B cell (primary cell): ENCODE results near the gene ITGA3. TPM values are rescaled to one million over a fixed set of nuclear protein-coding genes. Genes with fewer than 3 reads are reported as not detected.
A peak's percentile ranks its signal among the peaks of the same experiment; 100 is the strongest.

Experiments
- ATAC-seq: fragments of 200-7000 bp; cut with Tn5 transposase; one replicate; pipeline ENCODE4 v1.10.0; 2021; ENCODE audit warnings: low read depth, mild to moderate bottlenecking, moderate number of reproducible peaks, moderate library complexity
- CTCF ChIA-PET: fragments of 350-600 bp; sonication (Branson Sonifier 250); formaldehyde crosslinking; loops from one replicate; lab custom pipeline; 2021; ENCODE audit warnings: antibody characterized with exemption, inconsistent platforms; lab: Charles Lee
- POLR2A ChIA-PET: fragments of 350-600 bp; sonication (Branson Sonifier 250); formaldehyde crosslinking; loops from one replicate; lab custom pipeline; 2021; ENCODE audit warnings: antibody characterized with exemption; lab: Charles Lee
- DNase-seq: peaks from one replicate; pipeline ENCODE4 v3.0.0; 2013
- H2AFZ ChIP-seq: 2 replicates; pipeline ENCODE4 v1.6.1; 2012; ENCODE audit warnings: mild to moderate bottlenecking, low read depth, low read length; ENCODE audit not compliant: insufficient read depth, poor library complexity, severe bottlenecking
- H3K27ac ChIP-seq, 2 donors: 1 replicate in 1 of 2; 2 replicates in 1 of 2; pipeline ENCODE4 v1.5.1; 2012 to 2013; ENCODE audit warnings: low read length in 2 of 2, mild to moderate bottlenecking in 2 of 2, moderate library complexity in 1 of 2
- H3K27me3 ChIP-seq, 4 experiments: fragments of 200-600 bp in 1 of 4; sonication (generic) in 1 of 4; replicated peaks in 1 of 4; 1 replicate in 2 of 4; 2 replicates in 2 of 4; pipeline versions ENCODE4 v1.6.1 to v1.7.0; 2013 to 2016; ENCODE audit warnings: low read length in 3 of 4, mild to moderate bottlenecking in 2 of 4, mixed read lengths in 1 of 4, moderate library complexity in 1 of 4; ENCODE audit not compliant: insufficient read depth in 4 of 4, control insufficient read depth in 3 of 4; ENCODE audit errors: control extremely low read depth in 1 of 4
- H3K36me3 ChIP-seq, 2 experiments: replicated peaks in 1 of 2; 1 replicate in 1 of 2; 2 replicates in 1 of 2; pipeline versions ENCODE4 v1.6.1 to v1.7.1; 2013; ENCODE audit warnings: low read length in 1 of 2; ENCODE audit not compliant: insufficient read depth in 2 of 2, control insufficient read depth in 1 of 2; ENCODE audit errors: control extremely low read depth in 1 of 2, extremely low read depth in 1 of 2
- H3K4me1 ChIP-seq, 2 donors: fragments of 200-600 bp in 1 of 2; sonication (generic) in 1 of 2; 1 replicate in 1 of 2; 2 replicates in 1 of 2; pipeline versions ENCODE4 v1.5.1 to v1.6.1; 2013 to 2017; ENCODE audit warnings: low read length in 2 of 2; ENCODE audit not compliant: control insufficient read depth in 2 of 2, insufficient read depth in 2 of 2
- H3K4me2 ChIP-seq: replicated peaks from 2 replicates; pipeline ENCODE3; 2012; ENCODE audit warnings: mild to moderate bottlenecking, low read depth, low read length; ENCODE audit not compliant: poor library complexity, severe bottlenecking
- H3K4me3 ChIP-seq, 5 experiments: fragments of 200-600 bp in 1 of 5; sonication (generic) in 1 of 5; 1 replicate in 3 of 5; 2 replicates in 2 of 5; pipeline versions ENCODE4 v1.5.1 to v1.7.0; 2011 to 2016; ENCODE audit warnings: low read length in 4 of 5, mild to moderate bottlenecking in 4 of 5, low read depth in 2 of 5, control low read depth in 1 of 5, moderate library complexity in 1 of 5; ENCODE audit not compliant: insufficient read depth in 1 of 5; ENCODE audit errors: control extremely low read depth in 1 of 5, extremely low read depth in 1 of 5
- H3K79me2 ChIP-seq: fragments of 200-600 bp; sonication (generic); one replicate; pipeline ENCODE4 v1.6.0; 2016; ENCODE audit warnings: low read length; ENCODE audit not compliant: control insufficient read depth, insufficient read depth
- H3K9ac ChIP-seq: fragments of 200-600 bp; sonication (generic); 2 replicates; pipeline ENCODE4 v1.6.1; 2017; ENCODE audit warnings: mild to moderate bottlenecking, low read length, moderate library complexity
- H3K9me3 ChIP-seq, 3 donors: one replicate each; pipeline versions ENCODE4 v1.6.1 to v1.7.1; 2013; ENCODE audit warnings: low read length in 2 of 3; ENCODE audit not compliant: control insufficient read depth in 2 of 3, insufficient read depth in 1 of 3; ENCODE audit errors: control extremely low read depth in 1 of 3
- H4K20me1 ChIP-seq: 2 replicates; pipeline ENCODE4 v1.6.0; 2012; ENCODE audit warnings: mild to moderate bottlenecking, low read length; ENCODE audit not compliant: insufficient read depth, control insufficient read depth, poor library complexity, severe bottlenecking
- H3K27ac Mint-ChIP-seq: one replicate; pipeline ENCODE4 v1.8.0; 2021; ENCODE audit warnings: mixed read lengths
- H3K27me3 Mint-ChIP-seq: one replicate; pipeline ENCODE4 v1.8.0; 2021; ENCODE audit warnings: mixed read lengths
- H3K4me1 Mint-ChIP-seq: one replicate; pipeline ENCODE4 v1.8.0; 2021; ENCODE audit warnings: mixed read lengths
- H3K4me3 Mint-ChIP-seq: one replicate; pipeline ENCODE4 v1.8.0; 2021; ENCODE audit warnings: mixed read lengths
- H3K9me3 Mint-ChIP-seq: one replicate; pipeline ENCODE4 v1.8.0; 2022; ENCODE audit warnings: mixed read lengths; ENCODE audit not compliant: insufficient read depth
- EZH2 ChIP-seq: IDR thresholded peaks from 2 replicates; pipeline ENCODE4 v1.6.1; 2012; ENCODE audit warnings: borderline replicate concordance, low read depth, mild to moderate bottlenecking, moderate library complexity, low read length; ENCODE audit not compliant: insufficient read depth, poor library complexity, severe bottlenecking
- WGBS: methylation state at CpG from one replicate; pipeline ENCODE4 v1.1.5; 2013; ENCODE audit warnings: missing lambda C conversion rate; ENCODE audit not compliant: insufficient coverage; 5-methylcytosine and 5-hydroxymethylcytosine counted together
- intact Hi-C: fragments of 100-400 bp; cut with micrococcal nuclease; formaldehyde crosslinking; loops from one replicate; pipeline ENCODE4 v1.10.0; 2022
- polyA plus RNA-seq: library from polyadenylated mRNA; depleted of rRNA; stranded (reverse); fragments of >200 nt; gene quantifications from 2 replicates; pipeline ENCODE4 v1.2.3, GENCODE V29; 2012
- total RNA-seq, 2 donors: library from RNA; stranded (reverse); fragments of 120-200 nt in 1 of 2; gene quantifications; 1 replicate in 1 of 2; 2 replicates in 1 of 2; pipeline versions ENCODE4 v1.2.3 to v1.2.4, GENCODE V29; 2013 to 2022
- TF ChIP-seq, protein P1 (sequence below): fragments of 200-600 bp; IDR thresholded peaks from one replicate; pipeline ENCODE4 v1.8.0; 2022; ENCODE audit warnings: antibody characterized with exemption, mild to moderate bottlenecking

ITGA3 gene
- total and polyA plus RNA-seq, 2 donors (not counting 1 experiment from before 2014, with no cell fraction given): 11.9 to 13.3 TPM

DNA sequence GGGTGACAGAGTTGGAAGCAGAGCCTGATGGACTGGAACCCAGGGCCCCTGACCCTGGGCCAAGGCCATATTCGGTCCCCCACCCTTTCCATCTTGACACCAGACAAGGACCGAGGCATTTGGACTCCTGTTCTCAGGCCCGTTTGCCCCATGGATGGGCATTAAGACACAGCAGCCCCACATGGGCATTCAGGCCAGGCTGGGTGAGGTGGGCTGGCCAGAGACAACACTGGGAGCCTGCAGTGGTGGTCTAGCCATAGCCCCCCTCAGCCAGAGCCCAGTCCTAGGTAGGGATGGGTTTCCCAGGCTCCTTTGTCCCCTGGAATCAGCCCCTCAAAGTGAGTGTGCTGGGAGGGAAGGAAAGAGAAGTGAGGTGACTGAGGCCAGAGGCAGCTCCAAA lies 40.8 kb downstream of the ITGA3 start:
- WGBS: 89% methylated on average over 3 of the region's 3 CpGs
- peak overlapping the region; percentile 100 for H3K4me2 ChIP-seq
- peaks cover 8 to 20% of the 10 kb centered on the region in 2 donors for H3K4me1 ChIP-seq
- TF ChIP-seq, protein P1, sequence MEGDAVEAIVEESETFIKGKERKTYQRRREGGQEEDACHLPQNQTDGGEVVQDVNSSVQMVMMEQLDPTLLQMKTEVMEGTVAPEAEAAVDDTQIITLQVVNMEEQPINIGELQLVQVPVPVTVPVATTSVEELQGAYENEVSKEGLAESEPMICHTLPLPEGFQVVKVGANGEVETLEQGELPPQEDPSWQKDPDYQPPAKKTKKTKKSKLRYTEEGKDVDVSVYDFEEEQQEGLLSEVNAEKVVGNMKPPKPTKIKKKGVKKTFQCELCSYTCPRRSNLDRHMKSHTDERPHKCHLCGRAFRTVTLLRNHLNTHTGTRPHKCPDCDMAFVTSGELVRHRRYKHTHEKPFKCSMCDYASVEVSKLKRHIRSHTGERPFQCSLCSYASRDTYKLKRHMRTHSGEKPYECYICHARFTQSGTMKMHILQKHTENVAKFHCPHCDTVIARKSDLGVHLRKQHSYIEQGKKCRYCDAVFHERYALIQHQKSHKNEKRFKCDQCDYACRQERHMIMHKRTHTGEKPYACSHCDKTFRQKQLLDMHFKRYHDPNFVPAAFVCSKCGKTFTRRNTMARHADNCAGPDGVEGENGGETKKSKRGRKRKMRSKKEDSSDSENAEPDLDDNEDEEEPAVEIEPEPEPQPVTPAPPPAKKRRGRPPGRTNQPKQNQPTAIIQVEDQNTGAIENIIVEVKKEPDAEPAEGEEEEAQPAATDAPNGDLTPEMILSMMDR: no peak
- no peak for TF ChIP-seq EZH2
- peaks cover 27% of the 10 kb centered on the region for H3K4me1 Mint-ChIP-seq
- POLR2A ChIA-PET: no interaction called here
- DNase-seq: no peak
- no peaks in the 10 kb centered on the region for H3K9me3 Mint-ChIP-seq
- H3K27ac Mint-ChIP-seq: peak overlapping the region; percentile 3
- no peak overlapping the region for H3K9ac ChIP-seq
- CTCF ChIA-PET: interaction anchor here (1.0 to 1.8 kb wide), 6 partner anchors 9 to 201 kb away, joined by 3 to 7 read pairs (median 4); no protein-coding TSS in a partner anchor
- peaks cover 13% of the 10 kb centered on the region for H3K79me2 ChIP-seq
- no peak overlapping the region for H2AFZ ChIP-seq
- no peak for ATAC-seq
- no peak overlapping the region for H3K27ac ChIP-seq
- peaks cover 10% of the 10 kb centered on the region for H4K20me1 ChIP-seq
- H3K4me3 Mint-ChIP-seq: peak overlapping the region; percentile 99
- no peaks in the 10 kb centered on the region for H3K9me3 ChIP-seq
- H3K4me3 ChIP-seq: no peak overlapping the region
- peaks cover 0 to 33% of the 10 kb centered on the region in 2 experiments for H3K36me3 ChIP-seq
- intact Hi-C loops: loop anchor here (10.0 kb wide), 1 partner anchor 278 kb away; the partner anchor contains the start of genes EME1 and MRPL27
- peaks cover 0 to 3% (median 0%) of the 10 kb centered on the region in 4 experiments for H3K27me3 ChIP-seq
- H3K27me3 Mint-ChIP-seq: no peaks in the 10 kb centered on the region

GRCh38 chr17:50097455-50097854 lies 41.5 kb downstream of the ITGA3 start:
- Histone ChIP-seq H3K27me3 (no peaks in the 10 kb centered on the region), H3K27ac (no peak overlapping the region), H3K9ac (no peak overlapping the region), H4K20me1 (peaks cover 17% of the 10 kb centered on the region), H3K9me3 (no peaks in the 10 kb centered on the region), H3K4me1 (peaks cover 8 to 20% of the 10 kb centered on the region in 2 donors), H2AFZ (no peak overlapping the region), H3K36me3 (peaks cover 0 to 37% of the 10 kb centered on the region in 2 experiments), H3K4me2 (no peak overlapping the region), H3K4me3 (no peak overlapping the region), H3K79me2 (peaks cover 13% of the 10 kb centered on the region)
- Mint-ChIP-seq H3K4me3 (peak overlapping the region; percentile 66), H3K27ac (peak overlapping the region; percentile 3), H3K4me1 (peaks cover 27% of the 10 kb centered on the region), H3K27me3 (no peaks in the 10 kb centered on the region), H3K9me3 (no peaks in the 10 kb centered on the region)
- TF ChIP-seq EZH2: no peak
- TF ChIP-seq, protein P1: no peak
- ChIA-PET POLR2A (no interaction called here), CTCF (interaction anchor here (1.0 to 2.9 kb wide), 9 partner anchors 10 to 200 kb away, joined by 3 to 11 read pairs (median 4); no protein-coding TSS in a partner anchor)
- DNase-seq: no peak
- WGBS: 90% methylated on average over 6 of the region's 7 CpGs
- no peak for ATAC-seq
- intact Hi-C loops: loop anchor here (10.0 kb wide), 1 partner anchor 277 kb away; the partner anchor contains the start of genes EME1 and MRPL27
